Right atrium auricular region (tissue), 2 donors: ENCODE results near the gene PTPRO. TPM values are rescaled to one million over a fixed set of nuclear protein-coding genes. Genes with fewer than 3 reads are reported as not detected.

Experiments used
- DNase-seq: peaks from one replicate; pipeline ENCODE4 v3.0.0-alpha.2; 2019; ENCODE audit warnings: low spot score
- H3K27ac ChIP-seq, 2 donors: fragments of 200-600 bp; sonication (generic); 1 replicate in 1 of 2; 2 replicates in 1 of 2; pipeline ENCODE4 v1.5.1; 2016 to 2019
- H3K27me3 ChIP-seq, 2 donors: fragments of 200-600 bp; sonication (generic); one replicate each; pipeline versions ENCODE4 v1.5.1 to v1.6.0; 2017 to 2019
- H3K36me3 ChIP-seq: fragments of 200-600 bp; sonication (generic); one replicate; pipeline ENCODE4 v1.5.1; 2016
- H3K4me1 ChIP-seq, 2 donors: fragments of 200-600 bp; sonication (generic); one replicate each; pipeline versions ENCODE4 v1.5.1 to v1.6.0; 2017 to 2019
- H3K4me3 ChIP-seq, 2 donors: fragments of 200-600 bp; sonication (generic); 1 replicate in 1 of 2; 2 replicates in 1 of 2; pipeline ENCODE4 v1.5.1; 2017 to 2019; ENCODE audit warnings: mild to moderate bottlenecking in 1 of 2, moderate library complexity in 1 of 2
- H3K9me3 ChIP-seq, 2 donors: fragments of 200-600 bp; sonication (generic); one replicate each; pipeline ENCODE4 v1.5.1; 2019
- CTCF ChIP-seq, 2 donors: fragments of 200-600 bp; sonication (generic); IDR thresholded peaks; one replicate each; pipeline ENCODE4 v1.5.1; 2019; ENCODE audit warnings: antibody characterized with exemption in 2 of 2
- total RNA-seq, 2 donors: library from RNA; depleted of rRNA; stranded (reverse); fragments of >200 nt; gene quantifications; one replicate each; pipeline ENCODE4 v1.1.0, GENCODE V29; 2016

Gene PTPRO
- total RNA-seq, 2 donors from 2014 or later = 0.30 to 2.9 TPM

GRCh38 chr12:15597125-15597830, 275.0 kb downstream of the PTPRO start:
- no peaks in the 10 kb centered on the region for H3K27me3 ChIP-seq
- no peak overlapping the region for H3K27ac ChIP-seq
- TF ChIP-seq CTCF (IDR thresholded peaks at IDR 0.05) = no peak
- peaks cover 0 to 30% of the 10 kb centered on the region in 2 donors for H3K4me1 ChIP-seq
- DNase-seq = no peak
- no peaks in the 10 kb centered on the region for H3K9me3 ChIP-seq
- no peak overlapping the region for H3K4me3 ChIP-seq
- no peaks in the 10 kb centered on the region for H3K36me3 ChIP-seq

GRCh38 chr12:15599266-15600037, 277.1 kb downstream of the PTPRO start:
- Histone ChIP-seq H3K4me1 (peaks cover 0 to 30% of the 10 kb centered on the region in 2 donors), H3K27ac (peak overlapping the region; percentile 48 to 66), H3K9me3 (no peaks in the 10 kb centered on the region), H3K4me3 (no peak overlapping the region), H3K27me3 (no peaks in the 10 kb centered on the region), H3K36me3 (no peaks in the 10 kb centered on the region)
- DNase-seq = peak; percentile 61
- no peak for TF ChIP-seq CTCF (IDR thresholded peaks at IDR 0.05)

- Histone ChIP-seq H3K4me1 (peaks cover 0 to 30% of the 10 kb centered on the region in 2 donors), H3K27ac (peak overlapping the region; percentile 48 to 66)
These were observed 278.1 kb downstream of the PTPRO start for GRCh38 chr12:15600223-15600935.

GRCh38 chr12:15601210-15601800, 279.0 kb downstream of the PTPRO start:
- TF ChIP-seq CTCF (IDR thresholded peaks at IDR 0.05) = no peak

More at GRCh38 chr12:15600223-15600935, 278.1 kb downstream of the PTPRO start:
- TF ChIP-seq CTCF (IDR thresholded peaks at IDR 0.05) = no peak
- H3K4me3 ChIP-seq = no peak overlapping the region
- no peaks in the 10 kb centered on the region for H3K9me3 ChIP-seq
- no peaks in the 10 kb centered on the region for H3K36me3 ChIP-seq
- no peak for DNase-seq
- no peaks in the 10 kb centered on the region for H3K27me3 ChIP-seq

GRCh38 chr12:15602051-15602672, 279.9 kb downstream of the PTPRO start:
- H3K9me3 ChIP-seq = no peaks in the 10 kb centered on the region
- H3K4me3 ChIP-seq = no peak overlapping the region
- no peaks in the 10 kb centered on the region for H3K27me3 ChIP-seq
- H3K27ac ChIP-seq = no peak overlapping the region
- no peaks in the 10 kb centered on the region for H3K36me3 ChIP-seq
- DNase-seq = no peak
- peaks cover 0 to 19% of the 10 kb centered on the region in 2 donors for H3K4me1 ChIP-seq
- no peak for TF ChIP-seq CTCF (IDR thresholded peaks at IDR 0.05)

More at GRCh38 chr12:15601210-15601800, 279.0 kb downstream of the PTPRO start:
- H3K9me3 ChIP-seq = no peaks in the 10 kb centered on the region
- no peak overlapping the region for H3K4me3 ChIP-seq
- H3K36me3 ChIP-seq = no peaks in the 10 kb centered on the region
- no peak overlapping the region for H3K27ac ChIP-seq
- no peak for DNase-seq
- H3K27me3 ChIP-seq = no peaks in the 10 kb centered on the region
- peaks cover 0 to 27% of the 10 kb centered on the region in 2 donors for H3K4me1 ChIP-seq
